GM12865 (cell line): ENCODE data around the gene DAAM2.

Source experiments
- DNase-seq: peaks from one replicate; pipeline ENCODE4 v3.0.0; 2010; ENCODE audit warnings: low read depth
- H3K4me3 ChIP-seq: 2 replicates; pipeline ENCODE4 v1.5.1; 2011; ENCODE audit warnings: mild to moderate bottlenecking, low read depth, low read length, control low read depth
- TF ChIP-seq, protein P1 (sequence below): IDR thresholded peaks from 2 replicates; pipeline ENCODE4 v1.5.1; 2011; ENCODE audit warnings: low read length, control low read depth, low read depth, inconsistent platforms; ENCODE audit not compliant: insufficient read depth; ENCODE audit errors: missing control alignments

The DAAM2 gene

DNA sequence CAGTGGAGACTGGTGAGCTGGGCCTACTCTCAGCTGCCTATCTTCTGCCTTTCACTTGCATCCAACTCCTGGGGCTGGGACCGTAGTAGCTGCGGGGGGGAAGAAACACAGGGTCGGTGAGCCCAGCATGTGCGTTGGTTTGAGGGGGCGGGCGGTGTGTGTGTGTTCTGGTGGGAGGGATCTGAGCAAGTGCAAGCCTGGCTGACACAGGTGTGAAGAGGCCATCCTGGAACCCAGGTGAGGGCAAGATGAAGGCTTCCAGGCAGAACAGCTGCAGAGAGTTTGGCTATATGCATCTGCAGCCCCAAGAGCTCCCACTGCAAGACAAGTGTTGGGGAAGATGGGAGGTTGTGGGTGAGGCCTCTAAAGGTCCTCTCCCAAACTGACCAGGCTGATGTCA, 111.5 kb downstream of the DAAM2 start:
- no peak overlapping the region for H3K4me3 ChIP-seq
- TF ChIP-seq, protein P1, sequence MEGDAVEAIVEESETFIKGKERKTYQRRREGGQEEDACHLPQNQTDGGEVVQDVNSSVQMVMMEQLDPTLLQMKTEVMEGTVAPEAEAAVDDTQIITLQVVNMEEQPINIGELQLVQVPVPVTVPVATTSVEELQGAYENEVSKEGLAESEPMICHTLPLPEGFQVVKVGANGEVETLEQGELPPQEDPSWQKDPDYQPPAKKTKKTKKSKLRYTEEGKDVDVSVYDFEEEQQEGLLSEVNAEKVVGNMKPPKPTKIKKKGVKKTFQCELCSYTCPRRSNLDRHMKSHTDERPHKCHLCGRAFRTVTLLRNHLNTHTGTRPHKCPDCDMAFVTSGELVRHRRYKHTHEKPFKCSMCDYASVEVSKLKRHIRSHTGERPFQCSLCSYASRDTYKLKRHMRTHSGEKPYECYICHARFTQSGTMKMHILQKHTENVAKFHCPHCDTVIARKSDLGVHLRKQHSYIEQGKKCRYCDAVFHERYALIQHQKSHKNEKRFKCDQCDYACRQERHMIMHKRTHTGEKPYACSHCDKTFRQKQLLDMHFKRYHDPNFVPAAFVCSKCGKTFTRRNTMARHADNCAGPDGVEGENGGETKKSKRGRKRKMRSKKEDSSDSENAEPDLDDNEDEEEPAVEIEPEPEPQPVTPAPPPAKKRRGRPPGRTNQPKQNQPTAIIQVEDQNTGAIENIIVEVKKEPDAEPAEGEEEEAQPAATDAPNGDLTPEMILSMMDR = no peak

DNA sequence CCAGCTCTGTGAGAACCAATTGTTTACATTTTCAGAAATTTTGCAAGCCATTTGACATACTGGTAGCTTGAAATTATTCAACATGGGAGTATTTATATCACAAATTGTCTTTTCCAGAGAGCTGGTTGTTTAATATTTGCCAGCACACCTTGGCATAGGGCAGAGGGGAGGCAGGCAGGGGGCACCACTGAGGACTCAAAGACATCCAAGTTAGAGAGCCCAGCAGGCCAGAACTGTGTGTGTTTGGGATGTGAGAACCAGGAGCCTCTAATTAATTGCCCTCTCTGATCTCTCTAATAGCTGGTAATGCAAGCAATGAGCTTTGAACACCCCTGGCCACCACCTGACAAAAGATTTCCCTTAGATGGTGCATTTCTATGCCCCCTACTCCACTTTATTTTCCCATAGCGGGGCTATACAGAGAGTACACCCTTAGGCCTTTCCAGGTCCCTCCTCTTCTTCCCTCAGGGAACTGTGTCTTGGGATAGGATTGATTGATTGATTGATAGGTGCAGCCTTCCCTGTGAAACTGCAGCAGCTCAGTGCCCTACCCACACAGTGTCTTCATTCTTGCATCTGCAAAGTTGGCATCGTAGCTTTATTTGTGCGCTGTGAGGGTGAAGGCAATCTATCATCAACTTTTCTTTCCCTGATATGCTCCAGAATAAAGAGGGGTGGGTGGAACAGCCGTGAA, 112.9 kb downstream of the DAAM2 start:
- DNase-seq = no peak
- TF ChIP-seq, protein P1 = no peak
- H3K4me3 ChIP-seq = no peak overlapping the region

More for the DNA sequence above, 111.5 kb downstream of the DAAM2 start:
- no peak for DNase-seq

DNA sequence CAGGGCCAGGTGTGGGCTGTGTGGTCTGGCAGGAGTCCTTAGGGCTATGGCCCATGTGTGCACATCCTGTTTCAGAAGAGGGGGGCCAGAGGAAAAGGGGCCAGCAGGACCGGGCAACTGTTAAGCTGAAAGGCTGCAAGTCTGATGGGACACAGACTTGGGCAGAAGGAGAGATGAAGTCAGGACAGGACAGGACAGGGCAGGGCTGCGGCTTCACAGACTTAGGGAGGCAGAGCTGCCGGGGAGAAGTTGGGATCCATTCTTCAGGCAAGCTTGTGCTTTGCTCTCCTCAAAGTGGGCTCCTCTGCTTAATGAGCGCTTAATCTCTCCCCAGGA, 113.4 kb downstream of the DAAM2 start:
- TF ChIP-seq, protein P1 = no peak
- no peak overlapping the region for H3K4me3 ChIP-seq
- no peak for DNase-seq

DNA sequence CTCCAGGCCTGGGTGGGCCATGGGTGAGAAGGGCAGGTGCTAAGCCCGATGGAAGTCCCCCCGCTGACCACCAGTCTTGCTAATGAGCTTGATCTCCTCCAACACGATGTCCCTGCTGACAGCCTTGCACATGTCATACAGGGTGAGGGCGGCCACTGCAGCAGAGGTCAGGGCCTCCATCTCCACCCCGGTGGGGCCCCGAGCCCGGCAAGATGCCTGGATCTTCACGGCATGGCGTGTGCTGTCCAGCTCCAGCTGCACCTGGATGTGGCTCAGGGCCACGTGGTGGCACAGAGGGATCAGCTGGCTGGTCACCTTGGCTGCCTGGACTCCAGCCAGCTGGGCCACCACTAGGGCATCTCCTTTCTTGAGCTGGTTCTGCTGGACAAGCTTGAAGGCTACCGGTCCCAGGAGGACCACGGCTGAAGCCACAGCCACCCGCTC, 114.2 kb downstream of the DAAM2 start:
- TF ChIP-seq, protein P1 = no peak
- no peak for DNase-seq
- H3K4me3 ChIP-seq = no peak overlapping the region

DNA sequence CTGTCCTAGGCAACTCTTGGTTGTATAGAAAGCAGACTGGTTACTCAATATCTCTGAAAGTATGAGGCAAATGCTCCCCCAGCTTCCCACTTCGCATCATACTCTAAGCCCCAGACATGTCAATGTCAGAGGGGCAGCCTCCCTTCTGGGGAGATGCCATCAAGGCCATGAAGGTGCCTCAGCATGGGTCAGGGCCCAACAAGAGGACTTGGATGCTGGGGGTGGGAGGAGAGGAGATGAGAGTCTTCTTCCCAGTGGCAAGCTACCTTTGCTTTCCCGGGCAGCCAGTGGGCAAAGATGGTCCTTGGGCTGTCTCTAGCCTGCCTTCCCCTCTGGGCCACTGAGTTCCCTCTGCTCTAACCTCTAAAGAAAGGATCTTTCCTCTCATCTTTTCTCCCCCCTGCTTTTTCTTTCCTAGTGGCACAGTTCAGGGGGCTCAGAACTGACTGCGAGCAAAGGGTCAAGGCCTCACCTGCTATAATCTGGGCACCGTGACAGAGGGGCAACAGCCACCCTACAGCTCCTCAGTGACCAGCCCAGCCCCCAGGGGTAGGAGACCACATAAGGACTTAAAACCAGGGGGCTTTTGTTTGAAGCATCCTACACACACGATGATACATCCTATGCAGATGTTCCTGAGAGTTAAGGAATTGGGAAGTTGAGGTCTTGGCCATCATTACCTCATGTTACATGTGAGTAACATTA, 115.8 kb downstream of the DAAM2 start:
- TF ChIP-seq, protein P1 = no peak
- no peak for DNase-seq
- H3K4me3 ChIP-seq = no peak overlapping the region

DNA sequence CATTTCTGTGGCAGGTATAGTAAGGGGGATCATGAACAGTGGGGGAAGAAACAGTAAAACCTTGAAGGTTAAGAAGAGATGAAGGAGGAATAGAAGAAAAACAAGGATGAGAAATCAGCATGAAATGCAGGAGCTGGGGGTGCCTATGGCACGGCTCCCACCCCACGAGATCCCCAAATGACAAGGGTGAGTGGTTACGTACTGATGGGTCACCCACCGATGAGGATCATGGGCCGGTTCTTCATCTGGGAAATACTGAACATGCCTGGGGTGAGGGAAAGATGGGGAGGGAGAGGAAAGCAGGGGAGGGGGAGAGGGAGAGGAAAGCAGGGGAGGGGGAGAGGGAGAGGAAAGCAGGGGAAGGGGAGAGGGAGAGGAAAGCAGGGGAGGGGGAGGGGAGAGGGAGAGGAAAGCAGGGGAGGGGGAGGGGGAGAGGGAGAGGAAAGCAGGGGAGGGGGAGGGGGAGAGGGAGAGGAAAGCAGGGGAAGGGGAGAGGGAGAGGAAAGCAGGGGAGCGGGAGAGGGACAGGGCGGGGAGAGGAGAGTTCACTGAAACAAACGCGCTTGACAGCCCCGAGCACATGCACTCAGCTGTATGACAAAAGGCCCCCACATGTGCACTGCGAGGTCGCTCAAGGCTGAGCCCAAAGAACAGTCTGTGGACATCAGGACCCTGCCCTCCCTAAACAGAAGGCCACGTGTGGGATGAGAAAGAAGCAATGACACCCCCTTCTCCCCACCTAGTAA, 116.8 kb downstream of the DAAM2 start:
- no peak overlapping the region for H3K4me3 ChIP-seq
- TF ChIP-seq, protein P1 = no peak
- no peak for DNase-seq
